Esophagus (tissue), 2 donors: ENCODE data around the gene NEK1. TPM values are rescaled to one million over a fixed set of nuclear protein-coding genes. Genes with fewer than 3 reads are reported as not detected.

Experiments
- H3K27ac ChIP-seq, 2 donors: one replicate each; pipeline ENCODE4 v1.5.1; 2013; ENCODE audit warnings: low read depth in 2 of 2, mild to moderate bottlenecking in 2 of 2, inconsistent platforms in 1 of 2, low read length in 1 of 2, moderate library complexity in 1 of 2
- H3K27me3 ChIP-seq, 2 donors: one replicate each; pipeline ENCODE4 v1.6.1; 2013; ENCODE audit warnings: low read length in 2 of 2, control low read depth in 1 of 2, mild to moderate bottlenecking in 1 of 2; ENCODE audit not compliant: insufficient read depth in 2 of 2, control insufficient read depth in 1 of 2
- H3K36me3 ChIP-seq, 2 donors: one replicate each; pipeline ENCODE4 v1.6.1; 2013; ENCODE audit warnings: low read length in 1 of 2; ENCODE audit not compliant: control insufficient read depth in 2 of 2, insufficient read depth in 2 of 2
- H3K4me1 ChIP-seq, 2 donors: one replicate each; pipeline ENCODE4 v1.6.1; 2013; ENCODE audit warnings: low read length in 1 of 2; ENCODE audit not compliant: control insufficient read depth in 2 of 2, insufficient read depth in 2 of 2
- H3K4me3 ChIP-seq, 2 donors: one replicate each; pipeline ENCODE4 v1.5.1; 2013; ENCODE audit warnings: low read length in 2 of 2, mild to moderate bottlenecking in 2 of 2, low read depth in 1 of 2, moderate library complexity in 1 of 2
- H3K9me3 ChIP-seq, 2 donors: one replicate each; pipeline ENCODE4 v1.6.1; 2013; ENCODE audit warnings: mild to moderate bottlenecking in 2 of 2, low read depth in 1 of 2, low read length in 1 of 2, moderate library complexity in 1 of 2; ENCODE audit not compliant: control insufficient read depth in 2 of 2, insufficient read depth in 1 of 2
- WGBS, 2 donors: extraction: QIAGEN DNeasy Blood & Tissue Kit; methylation state at CpG; one replicate each; pipeline ENCODE4 v1.1.7; 2013; 5-methylcytosine and 5-hydroxymethylcytosine counted together
- polyA plus RNA-seq, 2 donors: library from polyadenylated mRNA; stranded (reverse); fragments of 200-250 nt; gene quantifications; one replicate each; pipeline ENCODE4 v1.2.3, GENCODE V29; 2013
- donor health status: healthy with polysubstance abuse.
- donor health status: Bipolar disorder and iron deficiency.

NEK1 gene, protein sequence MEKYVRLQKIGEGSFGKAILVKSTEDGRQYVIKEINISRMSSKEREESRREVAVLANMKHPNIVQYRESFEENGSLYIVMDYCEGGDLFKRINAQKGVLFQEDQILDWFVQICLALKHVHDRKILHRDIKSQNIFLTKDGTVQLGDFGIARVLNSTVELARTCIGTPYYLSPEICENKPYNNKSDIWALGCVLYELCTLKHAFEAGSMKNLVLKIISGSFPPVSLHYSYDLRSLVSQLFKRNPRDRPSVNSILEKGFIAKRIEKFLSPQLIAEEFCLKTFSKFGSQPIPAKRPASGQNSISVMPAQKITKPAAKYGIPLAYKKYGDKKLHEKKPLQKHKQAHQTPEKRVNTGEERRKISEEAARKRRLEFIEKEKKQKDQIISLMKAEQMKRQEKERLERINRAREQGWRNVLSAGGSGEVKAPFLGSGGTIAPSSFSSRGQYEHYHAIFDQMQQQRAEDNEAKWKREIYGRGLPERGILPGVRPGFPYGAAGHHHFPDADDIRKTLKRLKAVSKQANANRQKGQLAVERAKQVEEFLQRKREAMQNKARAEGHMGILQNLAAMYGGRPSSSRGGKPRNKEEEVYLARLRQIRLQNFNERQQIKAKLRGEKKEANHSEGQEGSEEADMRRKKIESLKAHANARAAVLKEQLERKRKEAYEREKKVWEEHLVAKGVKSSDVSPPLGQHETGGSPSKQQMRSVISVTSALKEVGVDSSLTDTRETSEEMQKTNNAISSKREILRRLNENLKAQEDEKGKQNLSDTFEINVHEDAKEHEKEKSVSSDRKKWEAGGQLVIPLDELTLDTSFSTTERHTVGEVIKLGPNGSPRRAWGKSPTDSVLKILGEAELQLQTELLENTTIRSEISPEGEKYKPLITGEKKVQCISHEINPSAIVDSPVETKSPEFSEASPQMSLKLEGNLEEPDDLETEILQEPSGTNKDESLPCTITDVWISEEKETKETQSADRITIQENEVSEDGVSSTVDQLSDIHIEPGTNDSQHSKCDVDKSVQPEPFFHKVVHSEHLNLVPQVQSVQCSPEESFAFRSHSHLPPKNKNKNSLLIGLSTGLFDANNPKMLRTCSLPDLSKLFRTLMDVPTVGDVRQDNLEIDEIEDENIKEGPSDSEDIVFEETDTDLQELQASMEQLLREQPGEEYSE (N-terminal part only)
- polyA plus RNA-seq: 1 to 10 TPM; 2.5 to 2.9 TPM

DNA sequence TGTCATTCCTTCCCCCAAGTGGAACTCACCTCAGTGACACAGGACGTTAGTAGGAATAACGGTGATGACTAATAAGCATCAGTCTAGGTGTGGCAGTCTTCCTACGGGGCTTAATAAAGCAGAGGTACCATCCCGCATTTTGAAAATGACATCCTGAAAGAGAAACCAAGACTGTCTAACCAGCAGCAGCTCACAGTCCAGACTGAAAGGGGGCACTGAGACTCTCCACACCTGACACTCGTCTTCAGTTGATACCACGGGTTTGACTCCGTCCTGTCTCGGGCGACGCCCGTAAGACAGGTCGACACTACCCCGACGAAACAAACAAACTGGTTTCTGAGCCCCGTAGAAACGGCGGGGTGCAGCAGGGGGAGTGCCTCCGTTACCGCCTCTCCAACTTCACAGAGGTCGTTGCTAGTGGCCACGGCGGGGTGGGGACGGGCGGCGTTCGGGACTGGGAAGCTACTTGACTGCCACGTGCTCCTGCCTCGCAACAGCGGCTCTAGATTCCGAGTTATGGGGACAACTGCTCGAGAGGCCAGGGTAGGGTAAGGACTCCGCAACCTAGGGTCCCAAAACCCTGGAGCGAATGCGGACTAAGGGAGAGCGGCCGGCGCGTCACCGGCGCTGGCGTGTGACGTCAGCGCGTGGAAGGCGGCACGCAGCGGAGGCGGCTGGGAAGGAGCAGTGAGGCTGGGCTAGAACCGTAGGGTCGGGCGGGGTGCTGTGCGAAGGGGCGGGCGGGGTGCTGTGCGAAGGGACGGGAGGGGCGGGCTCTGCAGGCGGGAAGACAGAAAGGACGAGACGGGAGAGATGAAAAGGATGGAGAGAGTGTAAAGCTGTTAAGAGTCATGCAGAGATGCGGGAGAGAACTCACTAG is at the start of gene NEK1:
NEK1 (minus strand) TSS at position 593 of the 880 bp plus-strand sequence. CDS start 9,953 bp downstream, outside the sequence.
- Histone ChIP-seq H3K27ac (peak within 1 kb of the TSS; percentile 99), H3K4me3 (peak within 1 kb of the TSS; percentile 86 to 95), H3K36me3 (no peaks in the 10 kb centered on the region), H3K9me3 (no peaks in the 10 kb centered on the region), H3K4me1 (no peaks in the 10 kb centered on the region), H3K27me3 (no peaks in the 10 kb centered on the region)
- 0 to 1% methylated on average over 61 of the region's 61 CpGs for WGBS, 2 donors

DNA sequence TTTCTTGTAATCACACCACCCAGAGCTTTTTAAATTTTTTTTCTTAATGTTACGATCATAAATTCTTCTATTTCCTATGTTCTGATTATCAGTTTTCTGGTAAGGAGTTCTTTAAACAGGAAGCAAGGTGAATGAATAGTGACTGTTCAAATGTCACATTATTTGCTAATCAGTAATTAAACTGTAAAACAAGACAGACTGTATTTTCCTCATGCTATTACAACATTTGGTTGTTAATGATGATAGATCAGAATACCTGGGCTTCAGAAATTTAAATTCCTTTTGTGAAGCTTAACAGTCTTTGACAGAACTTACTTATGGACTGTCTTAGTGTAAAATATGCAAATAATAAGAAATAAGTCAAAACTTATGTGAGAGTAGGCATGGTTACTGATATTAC is 49.4 kb upstream of the NEK1 start:
- no peaks in the 10 kb centered on the region for H3K9me3 ChIP-seq
- H3K4me3 ChIP-seq: no peak overlapping the region
- no peaks in the 10 kb centered on the region for H3K4me1 ChIP-seq
- H3K36me3 ChIP-seq: no peaks in the 10 kb centered on the region
- 65 to 91% methylated on average over 1 of the region's 1 CpG for WGBS, 2 donors
- no peaks in the 10 kb centered on the region for H3K27me3 ChIP-seq
- H3K27ac ChIP-seq: no peak overlapping the region

DNA sequence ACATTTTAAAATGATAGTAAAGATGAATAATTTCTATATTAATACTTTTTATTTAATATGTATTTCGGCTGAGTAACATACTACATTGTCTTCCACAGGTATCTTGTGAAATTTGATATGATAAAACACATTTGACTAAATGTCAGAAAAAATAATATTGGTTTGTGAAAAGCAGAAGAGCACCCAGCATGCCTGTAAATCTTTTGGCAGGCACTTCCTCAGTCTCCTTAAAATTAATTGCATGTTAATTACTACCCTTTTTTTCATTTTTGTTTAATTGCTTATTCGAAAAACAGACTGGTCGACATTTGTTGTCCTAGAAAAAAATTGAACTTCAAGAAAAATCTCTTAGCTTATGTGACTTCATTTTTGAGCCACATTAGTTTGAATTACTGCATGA is 48.5 kb upstream of the NEK1 start:
- Histone ChIP-seq H3K4me3 (peak overlapping the region in 1 of 2 donors; percentile 69), H3K27ac (no peak overlapping the region), H3K27me3 (no peaks in the 10 kb centered on the region), H3K9me3 (no peaks in the 10 kb centered on the region), H3K4me1 (no peaks in the 10 kb centered on the region), H3K36me3 (no peaks in the 10 kb centered on the region)
- 50 to 67% methylated on average over 3 of the region's 3 CpGs for WGBS, 2 donors

DNA sequence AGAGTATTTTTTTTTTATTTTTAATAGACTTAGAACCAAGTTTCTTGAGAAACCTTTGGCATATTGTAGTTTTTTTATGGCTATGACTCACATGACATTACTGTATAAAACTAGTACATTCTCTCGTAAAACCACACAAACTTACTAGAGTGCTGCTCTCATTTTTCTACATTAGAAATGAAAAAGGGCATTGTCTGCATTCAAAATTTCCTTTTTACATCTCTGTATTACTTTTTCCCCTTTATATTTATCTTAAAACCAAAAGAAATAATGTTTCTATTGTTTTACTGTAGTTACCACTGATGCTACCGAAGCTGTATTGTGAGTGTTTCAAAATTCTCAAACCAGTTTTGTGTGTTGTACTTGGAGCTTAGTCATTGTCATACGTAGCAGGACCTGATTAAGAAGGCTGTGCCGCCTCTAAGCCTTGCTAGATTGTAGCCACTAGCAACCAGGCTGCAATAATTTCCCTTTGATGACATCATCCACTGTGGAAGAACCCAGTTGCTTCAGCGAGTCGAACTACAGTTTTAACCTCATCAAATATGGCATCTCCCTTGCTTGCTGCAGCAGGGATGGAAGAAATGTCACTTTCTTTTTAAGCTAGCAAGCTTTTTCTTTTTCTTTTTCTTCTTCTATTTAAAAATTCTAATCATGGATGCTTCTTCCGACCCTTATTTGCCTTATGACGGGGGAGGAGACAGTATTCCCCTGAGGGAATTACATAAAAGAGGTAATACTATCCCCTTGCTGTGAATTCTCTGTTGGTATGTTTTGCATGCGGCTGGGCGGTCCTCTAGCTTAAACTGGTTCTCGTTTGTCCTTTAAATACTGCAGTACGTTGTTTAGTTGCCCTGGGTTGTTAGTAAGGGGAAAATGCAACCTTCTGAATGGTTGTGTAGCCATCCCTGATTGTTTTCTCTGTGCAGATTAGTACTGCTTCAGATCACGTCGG is 47.6 kb upstream of the NEK1 start:
- H3K27me3 ChIP-seq: no peaks in the 10 kb centered on the region
- H3K27ac ChIP-seq: peak overlapping the region; percentile 24 to 89
- H3K4me3 ChIP-seq: peak overlapping the region; percentile 8 to 69
- no peaks in the 10 kb centered on the region for H3K4me1 ChIP-seq
- no peaks in the 10 kb centered on the region for H3K9me3 ChIP-seq
- WGBS, 2 donors: 10 to 11% methylated on average over 14 of the region's 14 CpGs
- no peaks in the 10 kb centered on the region for H3K36me3 ChIP-seq

DNA sequence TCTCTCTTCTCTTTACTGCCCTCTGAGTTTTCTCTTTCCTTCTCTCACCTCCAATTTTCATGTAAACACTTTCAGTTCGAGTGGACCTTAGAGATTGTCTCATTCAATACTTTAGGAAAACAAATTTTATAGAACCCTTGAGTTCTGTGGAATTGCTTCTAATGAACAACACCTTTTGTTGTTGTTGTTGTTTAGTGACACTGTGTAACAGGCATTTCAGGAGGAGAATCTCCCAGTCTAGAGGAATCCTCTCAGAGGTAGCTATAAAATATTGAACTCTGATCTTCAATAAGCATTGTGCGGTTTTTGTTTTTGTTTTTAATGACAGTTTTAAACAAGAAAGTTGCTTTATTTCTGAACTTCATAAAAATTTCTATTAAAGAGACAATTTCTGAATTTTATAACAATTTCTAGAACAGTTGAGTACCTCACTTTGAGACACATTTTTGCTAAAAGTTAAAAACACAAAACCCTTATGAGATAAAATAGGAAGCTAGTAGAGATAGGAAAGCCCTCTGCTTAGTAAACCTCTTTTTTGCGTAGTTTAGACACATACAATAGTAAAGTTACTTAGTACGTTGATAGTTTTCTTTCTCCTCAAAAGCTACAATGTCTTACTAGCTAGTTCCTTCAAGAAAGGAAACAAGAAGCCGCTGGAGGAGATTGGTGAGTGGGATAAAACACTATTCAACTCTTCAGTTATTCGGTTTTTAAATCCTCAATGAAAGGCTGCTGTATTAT is 46.8 kb upstream of the NEK1 start:
- WGBS, 2 donors: 60 to 73% methylated on average over 6 of the region's 6 CpGs
- H3K4me1 ChIP-seq: no peaks in the 10 kb centered on the region
- no peaks in the 10 kb centered on the region for H3K27me3 ChIP-seq
- no peaks in the 10 kb centered on the region for H3K36me3 ChIP-seq
- H3K9me3 ChIP-seq: no peaks in the 10 kb centered on the region
- H3K27ac ChIP-seq: peak overlapping the region in 1 of 2 donors; percentile 54
- H3K4me3 ChIP-seq: no peak overlapping the region

DNA sequence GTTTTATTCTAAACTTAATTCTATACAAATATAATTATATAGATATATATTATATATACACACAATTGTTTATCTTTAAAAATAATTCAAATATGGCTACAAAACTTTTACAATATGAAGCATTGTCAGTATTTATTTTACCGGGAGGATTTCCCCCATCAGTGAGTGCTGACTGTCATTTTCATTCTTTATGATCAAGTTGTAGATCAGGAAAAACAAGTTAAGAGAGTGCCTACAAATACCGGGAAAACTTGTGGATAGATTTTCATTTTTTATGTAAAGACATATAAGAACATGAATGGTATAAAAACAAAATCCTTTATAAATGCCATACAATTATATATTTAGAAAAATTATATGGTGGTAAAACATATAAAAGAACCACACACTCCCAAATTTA is 45.8 kb upstream of the NEK1 start:
- no peaks in the 10 kb centered on the region for H3K9me3 ChIP-seq
- no peak overlapping the region for H3K4me3 ChIP-seq
- H3K27ac ChIP-seq: no peak overlapping the region
- H3K36me3 ChIP-seq: no peaks in the 10 kb centered on the region
- H3K4me1 ChIP-seq: no peaks in the 10 kb centered on the region
- WGBS, 2 donors: 46 to 50% methylated on average over 2 of the region's 2 CpGs
- H3K27me3 ChIP-seq: no peaks in the 10 kb centered on the region

DNA sequence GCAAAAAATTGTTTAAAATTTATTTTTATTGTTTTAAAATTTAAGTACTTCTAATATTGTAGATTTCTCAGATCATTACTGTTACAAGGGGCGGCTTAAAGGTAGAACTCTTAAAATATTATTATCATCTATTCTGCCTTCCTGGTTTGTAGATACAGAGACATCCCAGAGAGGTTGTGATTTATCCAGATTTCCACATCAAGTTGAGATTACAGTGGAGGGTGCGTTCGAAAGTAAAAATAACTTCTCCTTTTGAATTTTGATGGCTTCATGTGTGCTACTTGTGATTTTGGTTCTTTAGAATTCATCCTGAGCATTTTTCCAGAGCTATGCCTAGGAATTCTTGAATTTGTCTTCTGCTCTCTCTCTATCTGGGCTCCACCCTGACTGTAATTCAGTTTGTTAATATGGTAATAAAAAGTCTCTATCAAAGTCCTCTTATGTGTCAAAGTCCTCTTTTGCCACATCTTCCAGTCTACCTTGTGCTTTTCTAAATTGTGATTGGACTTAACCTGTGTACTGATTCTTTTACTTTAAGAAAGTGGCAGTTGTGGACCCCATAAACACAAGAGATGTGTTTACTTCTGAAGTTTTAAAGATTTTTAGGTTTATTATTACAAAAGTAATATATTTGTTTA is 45.2 kb upstream of the NEK1 start:
- H3K27me3 ChIP-seq: no peaks in the 10 kb centered on the region
- H3K4me1 ChIP-seq: no peaks in the 10 kb centered on the region
- H3K27ac ChIP-seq: no peak overlapping the region
- H3K36me3 ChIP-seq: no peaks in the 10 kb centered on the region
- 81 to 93% methylated on average over 3 of the region's 3 CpGs for WGBS, 2 donors
- no peak overlapping the region for H3K4me3 ChIP-seq
- H3K9me3 ChIP-seq: no peaks in the 10 kb centered on the region
